Stimulated activated naive CD8-positive, alpha-beta T cell treated with anti-CD3 and anti-CD28 coated beads, Interleukin-15, amount 100 ng/mL, for 72 hours (primary cell): ENCODE results near the gene ALKBH5.

ENCODE experiments used
- ATAC-seq: fragments of 150-1000 bp; cut with Tn5 transposase; 2 replicates; pipeline ENCODE4 v1.10.0; 2021; ENCODE audit warnings: mild to moderate bottlenecking, moderate library complexity
- DNase-seq, 2 donors: peaks; one replicate each; pipeline ENCODE4 v3.0.0; 2021 to 2022
- H3K27ac Mint-ChIP-seq, 2 donors: one replicate each; pipeline ENCODE4 v1.8.0; 2022; ENCODE audit warnings: mild to moderate bottlenecking in 2 of 2, mixed read lengths in 2 of 2, moderate library complexity in 2 of 2
- H3K27me3 Mint-ChIP-seq: one replicate; pipeline ENCODE4 v1.8.0; 2022; ENCODE audit warnings: mixed read lengths
- H3K4me1 Mint-ChIP-seq: one replicate; pipeline ENCODE4 v1.8.0; 2022; ENCODE audit warnings: mild to moderate bottlenecking, mixed read lengths
- H3K4me3 Mint-ChIP-seq, 2 donors: one replicate each; pipeline ENCODE4 v1.8.0; 2022; ENCODE audit warnings: mild to moderate bottlenecking in 2 of 2, mixed read lengths in 2 of 2, moderate library complexity in 1 of 2
- H3K9me3 Mint-ChIP-seq, 2 donors: one replicate each; pipeline ENCODE4 v1.8.0; 2022; ENCODE audit warnings: mixed read lengths in 2 of 2

Gene ALKBH5

GRCh38 chr17:18183334-18184142 is at the start of gene ALKBH5:
ALKBH5 (plus strand) TSS chr17:18183828; CDS start chr17:18184244, 416 bp downstream.
- ATAC-seq = peak; percentile 92
- Mint-ChIP-seq H3K27ac (peak within 1 kb of the TSS; percentile 98 to 99), H3K9me3 (no peaks in the 10 kb centered on the region), H3K4me1 (peaks cover 69% of the 10 kb centered on the region), H3K4me3 (peak within 1 kb of the TSS; percentile 90 to 98), H3K27me3 (no peaks in the 10 kb centered on the region)
- peak; percentile 99 for DNase-seq

GRCh38 chr17:18136357-18136756 is 47.3 kb upstream of the ALKBH5 start:
- no peaks in the 10 kb centered on the region for H3K4me1 Mint-ChIP-seq
- ATAC-seq (no peak), DNase-seq (no peak)
- no peaks in the 10 kb centered on the region for H3K27me3 Mint-ChIP-seq
- H3K9me3 Mint-ChIP-seq = no peaks in the 10 kb centered on the region
- H3K4me3 Mint-ChIP-seq = no peak overlapping the region
- no peak overlapping the region for H3K27ac Mint-ChIP-seq

GRCh38 chr17:18138065-18138749 is 45.4 kb upstream of the ALKBH5 start:
- Mint-ChIP-seq H3K9me3 (no peaks in the 10 kb centered on the region), H3K27me3 (no peaks in the 10 kb centered on the region), H3K4me3 (no peak overlapping the region), H3K27ac (no peak overlapping the region), H3K4me1 (no peaks in the 10 kb centered on the region)
- ATAC-seq = no peak
- DNase-seq = no peak

GRCh38 chr17:18139092-18139491 is 44.5 kb upstream of the ALKBH5 start:
- ATAC-seq (no peak), DNase-seq (no peak)
- no peaks in the 10 kb centered on the region for H3K4me1 Mint-ChIP-seq
- H3K4me3 Mint-ChIP-seq = no peak overlapping the region
- H3K9me3 Mint-ChIP-seq = no peaks in the 10 kb centered on the region
- no peak overlapping the region for H3K27ac Mint-ChIP-seq
- H3K27me3 Mint-ChIP-seq = no peaks in the 10 kb centered on the region

- Mint-ChIP-seq H3K27me3 (no peaks in the 10 kb centered on the region), H3K4me1 (no peaks in the 10 kb centered on the region), H3K9me3 (no peaks in the 10 kb centered on the region), H3K27ac (peak overlapping the region in 1 of 2 donors; percentile 68), H3K4me3 (no peak overlapping the region)
- DNase-seq (no peak), ATAC-seq (no peak)
Measured at GRCh38 chr17:18139498-18139897, 44.1 kb upstream of the ALKBH5 start.

GRCh38 chr17:18139949-18140348 is 43.7 kb upstream of the ALKBH5 start:
- Mint-ChIP-seq H3K27ac (peak overlapping the region in 1 of 2 donors; percentile 68), H3K27me3 (no peaks in the 10 kb centered on the region), H3K4me1 (no peaks in the 10 kb centered on the region), H3K9me3 (no peaks in the 10 kb centered on the region), H3K4me3 (no peak overlapping the region)
- ATAC-seq (no peak), DNase-seq (no peak)

- Mint-ChIP-seq H3K4me1 (no peaks in the 10 kb centered on the region), H3K27me3 (no peaks in the 10 kb centered on the region), H3K4me3 (no peak overlapping the region), H3K9me3 (no peaks in the 10 kb centered on the region), H3K27ac (no peak overlapping the region)
- ATAC-seq (no peak), DNase-seq (no peak)
Measured at GRCh38 chr17:18140648-18141047, 43.0 kb upstream of the ALKBH5 start.

- ATAC-seq (peak; percentile 56), DNase-seq (peak in 1 of 2 donors; percentile 36)
- Mint-ChIP-seq H3K4me3 (no peak overlapping the region), H3K9me3 (no peaks in the 10 kb centered on the region), H3K27me3 (no peaks in the 10 kb centered on the region), H3K4me1 (no peaks in the 10 kb centered on the region), H3K27ac (no peak overlapping the region)
Measured at GRCh38 chr17:18141210-18141803, 42.3 kb upstream of the ALKBH5 start.

GRCh38 chr17:18142417-18142816 is 41.2 kb upstream of the ALKBH5 start:
- ATAC-seq (no peak), DNase-seq (no peak)
- Mint-ChIP-seq H3K4me1 (no peaks in the 10 kb centered on the region), H3K4me3 (no peak overlapping the region), H3K27me3 (no peaks in the 10 kb centered on the region), H3K9me3 (no peaks in the 10 kb centered on the region), H3K27ac (no peak overlapping the region)

- H3K27ac Mint-ChIP-seq = peak overlapping the region in 1 of 2 donors; percentile 15
- DNase-seq (no peak), ATAC-seq (no peak)
- H3K4me1 Mint-ChIP-seq = no peaks in the 10 kb centered on the region
- H3K4me3 Mint-ChIP-seq = no peak overlapping the region
- no peaks in the 10 kb centered on the region for H3K27me3 Mint-ChIP-seq
- H3K9me3 Mint-ChIP-seq = no peaks in the 10 kb centered on the region
Measured at GRCh38 chr17:18143044-18143936, 40.3 kb upstream of the ALKBH5 start.

- Mint-ChIP-seq H3K4me1 (no peaks in the 10 kb centered on the region), H3K27me3 (no peaks in the 10 kb centered on the region), H3K9me3 (no peaks in the 10 kb centered on the region), H3K27ac (no peak overlapping the region), H3K4me3 (no peak overlapping the region)
- no peak for ATAC-seq
- no peak for DNase-seq
Measured at GRCh38 chr17:18144261-18144660, 39.4 kb upstream of the ALKBH5 start.

- no peak overlapping the region for H3K4me3 Mint-ChIP-seq
- H3K27ac Mint-ChIP-seq = peak overlapping the region; percentile 58 to 77
- H3K9me3 Mint-ChIP-seq = no peaks in the 10 kb centered on the region
- ATAC-seq (no peak), DNase-seq (no peak)
- H3K4me1 Mint-ChIP-seq = no peaks in the 10 kb centered on the region
- no peaks in the 10 kb centered on the region for H3K27me3 Mint-ChIP-seq
Measured at GRCh38 chr17:18144855-18145254, 38.8 kb upstream of the ALKBH5 start.

GRCh38 chr17:18145811-18146210 is 37.8 kb upstream of the ALKBH5 start:
- Mint-ChIP-seq H3K27me3 (no peaks in the 10 kb centered on the region), H3K4me1 (no peaks in the 10 kb centered on the region), H3K9me3 (no peaks in the 10 kb centered on the region), H3K27ac (no peak overlapping the region), H3K4me3 (no peak overlapping the region)
- ATAC-seq = no peak
- DNase-seq = no peak

- Mint-ChIP-seq H3K4me3 (no peak overlapping the region), H3K9me3 (no peaks in the 10 kb centered on the region), H3K27me3 (no peaks in the 10 kb centered on the region), H3K4me1 (no peaks in the 10 kb centered on the region), H3K27ac (no peak overlapping the region)
- ATAC-seq = no peak
- DNase-seq = no peak
Measured at GRCh38 chr17:18146259-18146658, 37.4 kb upstream of the ALKBH5 start.

- ATAC-seq (no peak), DNase-seq (no peak)
- Mint-ChIP-seq H3K27me3 (no peaks in the 10 kb centered on the region), H3K27ac (peak overlapping the region in 1 of 2 donors; percentile 51), H3K4me1 (no peaks in the 10 kb centered on the region), H3K9me3 (no peaks in the 10 kb centered on the region), H3K4me3 (no peak overlapping the region)
Measured at GRCh38 chr17:18146980-18147379, 36.6 kb upstream of the ALKBH5 start.
